GM21515 (cell line): ENCODE measurements around the gene THOP1.
"Not testable (repeated sequence)": the region's sequence is repeated elsewhere in the genome, so short reads cannot be mapped to it uniquely, and the experiment has no call there.

Experiments used
- ATAC-seq: cut with Tn5 transposase; IDR thresholded peaks from one replicate; pipeline ENCODE4 v1.9.1; 2021; ENCODE audit not compliant: unreplicated experiment

THOP1 gene

DNA sequence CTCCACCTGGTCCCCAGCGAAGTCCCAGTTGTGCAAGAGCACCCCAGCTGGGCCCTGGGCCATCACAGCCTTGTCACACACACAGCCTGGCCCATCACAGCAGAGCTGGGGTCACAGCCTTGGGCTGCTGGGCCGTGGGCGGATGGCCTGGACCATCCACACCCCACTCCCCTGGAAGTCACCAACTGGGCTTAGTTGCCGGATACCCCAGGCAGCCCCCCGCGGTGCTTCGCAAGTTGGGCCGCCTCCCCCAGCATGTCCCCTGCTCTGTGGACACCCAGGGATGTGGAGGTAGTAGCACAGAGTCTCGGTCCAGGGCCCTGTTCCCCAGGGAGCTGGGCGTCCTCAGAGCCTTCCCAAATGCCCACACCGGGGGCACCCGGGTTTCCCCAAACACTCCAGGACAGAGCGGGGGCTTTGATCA lies 29.9 kb downstream of the THOP1 start:
- no peak for ATAC-seq

DNA sequence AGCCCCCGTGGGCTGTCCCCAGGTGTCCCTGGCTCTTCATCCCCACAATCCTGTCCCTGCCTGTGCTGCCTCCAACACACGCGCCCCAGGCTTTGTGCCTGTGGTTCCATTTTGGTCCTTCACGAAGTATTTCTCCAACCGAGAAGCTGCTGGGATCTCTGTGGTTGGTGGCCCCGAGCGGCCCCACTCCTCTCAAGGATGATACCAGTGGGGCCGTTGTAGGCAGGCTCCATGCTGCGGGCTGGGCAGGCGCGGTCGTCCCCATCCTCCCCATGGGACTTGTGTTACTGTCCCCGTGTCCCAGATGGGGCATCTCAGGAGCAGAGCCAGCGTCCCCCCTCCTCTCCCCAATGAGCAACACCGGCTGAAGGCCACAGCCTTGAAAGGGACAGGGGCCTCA lies 30.6 kb downstream of the THOP1 start:
- ATAC-seq: no peak

DNA sequence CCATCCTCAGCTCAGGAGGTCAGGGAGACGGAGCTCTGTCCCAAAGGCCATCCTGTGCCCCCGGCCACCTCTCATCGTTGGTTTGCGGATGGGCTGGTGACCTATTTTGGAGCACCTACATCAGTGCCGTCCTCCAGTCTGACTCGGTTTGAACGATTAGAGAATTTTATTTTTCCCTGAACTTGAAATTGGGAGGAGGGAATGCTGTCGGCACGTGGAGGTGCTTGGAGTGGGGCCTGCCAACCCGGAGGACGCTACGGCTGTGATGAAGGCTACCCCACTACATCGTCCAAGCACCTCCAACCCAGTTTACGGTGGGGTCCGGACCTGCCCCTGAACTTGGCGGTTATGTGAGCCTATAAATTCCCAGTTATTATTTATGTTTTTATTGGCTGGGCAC lies 31.3 kb downstream of the THOP1 start:
- no peak for ATAC-seq

GRCh38 chr19:2817237-2817829 lies 32.0 kb downstream of the THOP1 start:
- ATAC-seq: not testable (repeated sequence)

DNA sequence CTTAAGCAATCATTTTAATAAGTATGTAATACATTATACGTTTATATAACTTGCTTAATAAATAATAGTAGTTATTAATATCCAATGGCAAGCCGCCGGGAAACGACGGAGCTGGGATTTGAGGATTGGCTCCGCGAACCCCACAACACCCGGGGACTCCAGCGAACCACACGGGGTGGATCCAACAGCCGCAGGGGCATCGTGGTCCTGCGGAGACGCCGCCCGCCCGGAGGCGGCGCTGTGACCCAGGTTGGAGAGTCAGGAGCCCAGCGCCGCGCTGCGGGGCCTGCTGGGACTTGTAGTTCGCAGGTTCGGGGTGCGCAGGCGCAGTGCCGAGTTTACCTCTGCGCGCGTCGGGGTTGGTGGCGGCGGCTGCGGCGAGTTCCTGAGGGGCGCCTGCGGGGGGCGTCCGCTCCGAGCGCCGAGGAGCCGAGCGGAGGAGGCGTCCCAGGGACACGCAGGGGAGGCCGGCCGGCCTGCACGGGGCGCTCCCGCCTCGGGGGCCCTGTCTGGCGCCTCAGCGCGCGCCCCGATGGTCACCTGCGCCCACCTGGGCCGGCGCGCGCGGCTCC lies 34.3 kb downstream of the THOP1 start, which contains the start of gene ZNF554:
Gene ZNF554, plus strand, starts transcription at position 329 of the 572 bp plus-strand sequence. Its CDS starts 204 bp downstream, at position 533.
- peak; percentile 85 for ATAC-seq

- ATAC-seq: no peak
Measured at GRCh38 chr19:2820112-2820702, 34.9 kb downstream of the THOP1 start.

- no peak for ATAC-seq
Measured at GRCh38 chr19:2822846-2823245, 37.5 kb downstream of the THOP1 start.

GRCh38 chr19:2823646-2824045 lies 38.3 kb downstream of the THOP1 start:
- ATAC-seq: no peak

DNA sequence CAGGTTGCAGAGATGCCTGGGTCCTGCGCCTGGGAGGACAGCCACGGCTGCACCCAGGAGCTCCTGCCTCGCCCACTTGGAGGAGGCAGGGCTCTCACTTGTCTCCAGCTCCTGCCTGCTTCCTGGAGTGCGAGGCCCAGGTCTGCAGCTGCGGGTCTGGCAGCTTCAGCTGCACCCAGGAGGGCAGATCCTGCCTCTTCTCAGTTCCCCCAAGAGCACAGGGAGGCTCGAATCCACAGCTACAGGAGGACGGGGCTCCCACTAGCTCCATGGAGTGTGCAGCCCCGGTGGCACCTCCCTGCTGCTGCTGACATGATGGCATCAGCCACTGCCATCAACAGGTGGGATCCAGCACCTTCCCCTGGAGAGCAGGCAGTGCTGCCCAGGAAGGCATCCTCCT lies 38.8 kb downstream of the THOP1 start:
- no peak for ATAC-seq

- ATAC-seq: no peak
Measured at GRCh38 chr19:2827022-2827421, 41.7 kb downstream of the THOP1 start.

- ATAC-seq: no peak
Measured at GRCh38 chr19:2827840-2828489, 42.7 kb downstream of the THOP1 start.

DNA sequence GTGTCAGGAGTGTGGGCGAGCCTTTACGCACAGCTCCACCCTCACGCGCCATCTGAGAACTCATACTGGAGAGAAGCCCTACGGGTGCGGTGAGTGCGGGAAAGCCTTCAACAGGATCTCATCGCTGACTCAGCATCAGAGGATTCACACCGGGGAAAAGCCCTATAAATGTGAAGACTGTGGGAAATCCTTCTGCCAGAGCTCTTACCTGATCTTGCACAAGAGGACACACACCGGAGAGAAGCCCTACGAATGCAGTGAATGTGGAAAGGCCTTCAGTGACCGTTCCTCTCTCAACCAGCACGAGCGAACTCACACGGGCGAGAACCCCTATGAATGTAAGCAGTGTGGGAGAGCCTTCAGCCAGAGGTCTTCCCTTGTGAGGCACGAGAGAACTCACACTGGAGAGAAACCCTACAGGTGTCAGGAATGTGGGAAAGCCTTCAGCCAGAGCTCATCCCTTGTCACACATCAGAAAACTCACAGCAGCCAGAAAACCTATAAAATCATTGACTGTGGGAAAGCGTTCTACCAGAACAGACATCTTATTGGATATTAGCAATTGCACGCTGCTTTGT lies 49.1 kb downstream of the THOP1 start:
- ATAC-seq: no peak

- no peak for ATAC-seq
Measured at GRCh38 chr19:2837430-2837829, 52.1 kb downstream of the THOP1 start.

- ATAC-seq: peak; percentile 94
Measured at GRCh38 chr19:2840794-2841791, 55.8 kb downstream of the THOP1 start, which contains the start of gene ZNF555. Gene ZNF555, plus strand, starts transcription at chr19:2841475. Its CDS starts 98 bp downstream, at chr19:2841573.

- ATAC-seq: no peak
Measured at GRCh38 chr19:2841855-2842574, 56.7 kb downstream of the THOP1 start.

DNA sequence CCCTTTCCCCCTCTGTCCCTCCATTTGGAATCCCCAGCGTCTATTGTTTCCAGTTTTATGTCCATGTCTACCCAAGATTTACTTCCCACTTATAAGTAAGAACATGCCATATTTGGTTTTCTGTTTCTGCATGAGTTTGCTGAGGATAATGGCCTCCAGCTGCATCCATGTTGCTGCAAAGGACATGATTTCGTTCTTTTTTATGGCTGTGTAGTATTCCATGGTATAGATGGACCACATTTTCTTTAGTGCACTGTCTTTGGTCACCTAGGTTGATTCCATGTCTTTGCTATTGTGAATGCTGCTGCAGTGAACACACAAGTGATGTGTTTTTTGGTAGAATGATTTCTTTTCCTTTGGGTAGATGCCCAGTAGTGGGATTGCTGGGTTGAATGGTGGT lies 59.8 kb downstream of the THOP1 start:
- ATAC-seq: no peak

DNA sequence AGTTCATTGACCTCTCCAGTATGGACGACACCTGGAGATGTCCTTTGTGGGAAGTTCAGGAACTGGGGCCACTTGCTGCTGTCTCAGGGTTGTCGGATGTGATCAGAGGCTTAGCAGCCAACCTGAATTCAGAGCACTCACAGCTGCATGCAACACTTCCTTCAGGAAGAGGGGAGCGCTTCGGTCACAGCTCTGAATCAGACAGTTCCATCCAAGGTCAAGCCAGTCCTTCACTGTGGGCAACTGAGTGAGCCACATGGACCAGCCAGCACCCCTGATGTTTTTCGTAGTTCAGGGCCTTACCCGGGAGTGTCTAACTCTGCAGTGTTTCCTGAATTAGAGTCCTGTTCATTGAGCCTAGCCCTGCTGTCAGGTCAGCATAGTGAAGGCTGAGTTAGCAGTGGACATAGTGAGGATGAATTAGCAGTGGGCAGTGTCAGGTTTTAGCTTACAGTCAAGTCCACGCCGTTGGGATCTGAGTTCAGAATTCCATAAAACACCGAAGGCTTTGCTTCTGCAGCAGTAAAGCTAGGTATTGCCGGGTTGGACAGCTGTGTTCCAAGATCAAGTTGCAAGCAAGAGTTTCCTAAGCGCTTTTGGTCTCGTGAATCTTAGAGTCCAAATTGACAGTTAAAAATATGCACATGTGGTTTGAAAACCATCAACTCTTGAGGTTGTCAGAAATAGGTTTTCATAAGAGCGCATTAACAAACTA lies 61.0 kb downstream of the THOP1 start:
- ATAC-seq: no peak

DNA sequence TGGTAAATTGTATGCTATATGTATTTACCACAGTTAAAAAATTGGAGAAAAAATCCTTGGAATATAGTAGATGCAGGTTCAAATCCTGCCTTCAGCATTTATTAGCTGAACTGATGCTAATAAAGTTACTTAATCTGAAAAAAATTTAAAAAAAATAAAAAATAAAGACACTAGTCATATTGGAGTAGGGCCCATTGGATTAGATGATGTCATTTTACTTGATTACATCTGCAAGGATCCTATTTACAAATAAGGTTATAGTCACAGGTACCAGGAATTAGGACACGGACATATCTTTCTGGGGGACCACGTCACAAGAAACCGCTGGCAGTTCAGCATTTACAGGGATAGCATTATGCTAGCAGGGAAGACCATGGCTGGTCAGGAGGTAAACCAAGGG lies 62.2 kb downstream of the THOP1 start:
- ATAC-seq: no peak

GRCh38 chr19:2848616-2849015 lies 63.3 kb downstream of the THOP1 start:
- ATAC-seq: no peak
